GM19328 (cell line): ENCODE data around the gene TMEM120B.
"Not testable (repeated sequence)": the region's sequence is repeated elsewhere in the genome, so short reads cannot be mapped to it uniquely, and the experiment has no call there.

ENCODE experiments used
- ATAC-seq: cut with Tn5 transposase; IDR thresholded peaks from one replicate; pipeline ENCODE4 v1.9.1; 2021; ENCODE audit warnings: mild to moderate bottlenecking, moderate library complexity; ENCODE audit not compliant: unreplicated experiment

Gene TMEM120B

GRCh38 chr12:121740847-121741246 is 28.3 kb downstream of the TMEM120B start:
- no peak for ATAC-seq

- no peak for ATAC-seq
Observed at GRCh38 chr12:121741743-121742142, 29.2 kb downstream of the TMEM120B start.

GRCh38 chr12:121745545-121745944 is 33.0 kb downstream of the TMEM120B start:
- not testable (repeated sequence) for ATAC-seq

- no peak for ATAC-seq
Observed at GRCh38 chr12:121748218-121748570, 35.6 kb downstream of the TMEM120B start.

GRCh38 chr12:121748571-121749265 is 36.2 kb downstream of the TMEM120B start:
- no peak for ATAC-seq

- ATAC-seq = no peak
Observed at GRCh38 chr12:121749267-121749666, 36.7 kb downstream of the TMEM120B start.

GRCh38 chr12:121750507-121750955 is 38.0 kb downstream of the TMEM120B start:
- no peak for ATAC-seq

- no peak for ATAC-seq
Observed at GRCh38 chr12:121751034-121751433, 38.5 kb downstream of the TMEM120B start.

GRCh38 chr12:121751749-121752351 is 39.3 kb downstream of the TMEM120B start:
- no peak for ATAC-seq

- no peak for ATAC-seq
Observed at GRCh38 chr12:121753844-121754264, 41.3 kb downstream of the TMEM120B start.

GRCh38 chr12:121754836-121755235 is 42.3 kb downstream of the TMEM120B start:
- no peak for ATAC-seq

- ATAC-seq = no peak
Observed at GRCh38 chr12:121755591-121755990, 43.0 kb downstream of the TMEM120B start.

- not testable (repeated sequence) for ATAC-seq
Observed at GRCh38 chr12:121758536-121758935, 46.0 kb downstream of the TMEM120B start.

GRCh38 chr12:121762269-121762668 is 49.7 kb downstream of the TMEM120B start:
- ATAC-seq = no peak

GRCh38 chr12:121764808-121765207 is 52.3 kb downstream of the TMEM120B start:
- no peak for ATAC-seq

- no peak for ATAC-seq
Observed at GRCh38 chr12:121765573-121765972, 53.0 kb downstream of the TMEM120B start.

GRCh38 chr12:121766290-121767039 is 53.9 kb downstream of the TMEM120B start:
- no peak for ATAC-seq

- no peak for ATAC-seq
Observed at GRCh38 chr12:121767525-121768016, 55.0 kb downstream of the TMEM120B start.

- no peak for ATAC-seq
Observed at GRCh38 chr12:121769297-121769830, 56.8 kb downstream of the TMEM120B start.

GRCh38 chr12:121769831-121770301 is 57.3 kb downstream of the TMEM120B start:
- ATAC-seq = no peak

GRCh38 chr12:121770388-121770787 is 57.8 kb downstream of the TMEM120B start:
- no peak for ATAC-seq
